GM21717 (cell line): ENCODE measurements around the gene DICER1.
"Not testable (repeated sequence)": the region's sequence is repeated elsewhere in the genome, so short reads cannot be mapped to it uniquely, and the experiment has no call there.

Experiments used
- ATAC-seq: cut with Tn5 transposase; IDR thresholded peaks from one replicate; pipeline ENCODE4 v1.9.1; 2021; ENCODE audit warnings: mild to moderate bottlenecking, moderate library complexity; ENCODE audit not compliant: unreplicated experiment

DICER1 gene, protein sequence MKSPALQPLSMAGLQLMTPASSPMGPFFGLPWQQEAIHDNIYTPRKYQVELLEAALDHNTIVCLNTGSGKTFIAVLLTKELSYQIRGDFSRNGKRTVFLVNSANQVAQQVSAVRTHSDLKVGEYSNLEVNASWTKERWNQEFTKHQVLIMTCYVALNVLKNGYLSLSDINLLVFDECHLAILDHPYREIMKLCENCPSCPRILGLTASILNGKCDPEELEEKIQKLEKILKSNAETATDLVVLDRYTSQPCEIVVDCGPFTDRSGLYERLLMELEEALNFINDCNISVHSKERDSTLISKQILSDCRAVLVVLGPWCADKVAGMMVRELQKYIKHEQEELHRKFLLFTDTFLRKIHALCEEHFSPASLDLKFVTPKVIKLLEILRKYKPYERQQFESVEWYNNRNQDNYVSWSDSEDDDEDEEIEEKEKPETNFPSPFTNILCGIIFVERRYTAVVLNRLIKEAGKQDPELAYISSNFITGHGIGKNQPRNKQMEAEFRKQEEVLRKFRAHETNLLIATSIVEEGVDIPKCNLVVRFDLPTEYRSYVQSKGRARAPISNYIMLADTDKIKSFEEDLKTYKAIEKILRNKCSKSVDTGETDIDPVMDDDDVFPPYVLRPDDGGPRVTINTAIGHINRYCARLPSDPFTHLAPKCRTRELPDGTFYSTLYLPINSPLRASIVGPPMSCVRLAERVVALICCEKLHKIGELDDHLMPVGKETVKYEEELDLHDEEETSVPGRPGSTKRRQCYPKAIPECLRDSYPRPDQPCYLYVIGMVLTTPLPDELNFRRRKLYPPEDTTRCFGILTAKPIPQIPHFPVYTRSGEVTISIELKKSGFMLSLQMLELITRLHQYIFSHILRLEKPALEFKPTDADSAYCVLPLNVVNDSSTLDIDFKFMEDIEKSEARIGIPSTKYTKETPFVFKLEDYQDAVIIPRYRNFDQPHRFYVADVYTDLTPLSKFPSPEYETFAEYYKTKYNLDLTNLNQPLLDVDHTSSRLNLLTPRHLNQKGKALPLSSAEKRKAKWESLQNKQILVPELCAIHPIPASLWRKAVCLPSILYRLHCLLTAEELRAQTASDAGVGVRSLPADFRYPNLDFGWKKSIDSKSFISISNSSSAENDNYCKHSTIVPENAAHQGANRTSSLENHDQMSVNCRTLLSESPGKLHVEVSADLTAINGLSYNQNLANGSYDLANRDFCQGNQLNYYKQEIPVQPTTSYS (N-terminal part only)

DNA sequence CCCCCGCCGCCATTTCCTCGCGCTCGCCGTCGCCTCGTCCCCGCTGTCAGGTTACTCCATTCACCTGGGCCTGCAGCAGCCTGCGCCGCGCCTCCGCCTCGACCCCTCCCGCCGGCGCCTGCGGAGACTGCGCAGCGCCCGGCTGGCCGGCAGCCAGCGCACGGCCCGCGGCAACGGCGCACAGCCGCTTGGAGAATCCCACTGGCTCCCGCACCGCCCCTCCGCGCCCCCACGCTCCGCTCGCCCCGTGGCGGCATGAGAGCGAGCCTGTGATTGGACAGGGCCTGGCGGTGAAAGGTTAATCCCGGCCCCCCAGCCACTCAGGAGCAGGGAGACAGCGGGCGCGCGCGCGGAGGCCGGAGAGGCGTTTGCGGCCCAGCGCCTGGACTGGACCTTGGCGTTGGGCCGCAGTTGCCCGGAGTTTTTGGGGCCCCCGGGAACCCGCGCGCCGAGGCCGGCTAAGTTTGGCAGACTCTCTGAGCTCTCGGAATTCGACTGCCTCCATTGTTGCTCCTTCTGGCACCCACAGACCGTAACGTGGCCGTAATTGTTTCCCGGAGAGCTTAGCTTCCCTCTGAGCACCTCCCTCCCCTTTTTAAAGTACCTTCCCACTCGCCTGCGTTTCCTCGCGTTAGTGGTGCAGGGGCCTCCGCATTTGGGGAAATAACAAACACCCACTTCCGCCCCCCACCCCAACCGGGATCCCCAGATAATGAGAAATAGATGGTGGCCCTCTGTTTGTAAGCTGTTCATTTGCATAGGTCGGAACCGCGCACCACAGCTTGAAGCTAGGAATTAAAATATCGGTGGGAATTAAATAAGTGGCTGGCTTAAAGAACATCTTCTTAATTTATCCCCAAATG lies at the start of gene DICER1:
Gene DICER1 (minus strand): TSS at position 203 of the 863 bp plus-strand sequence. CDS start 24,071 bp downstream, outside the sequence.
- ATAC-seq = peak; percentile 77

DNA sequence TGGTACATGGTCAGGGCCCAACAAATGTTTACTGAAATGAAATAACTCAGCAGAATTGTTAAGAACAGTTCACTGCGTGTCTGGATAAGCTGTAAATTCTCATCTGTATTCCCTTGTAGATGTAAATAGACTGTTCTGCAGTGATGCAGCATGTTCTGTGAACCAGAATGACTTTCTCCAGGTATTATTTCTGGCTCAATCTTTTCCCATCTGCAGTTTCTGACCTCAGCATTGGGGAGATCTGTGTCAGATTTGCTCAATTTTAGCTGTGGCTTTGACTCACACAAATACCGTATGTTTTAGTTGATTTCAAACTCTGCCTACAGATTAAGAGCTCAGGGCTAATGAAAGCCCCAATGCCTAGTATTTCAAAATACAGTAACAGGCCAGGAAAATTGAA lies 49.2 kb upstream of the DICER1 start:
- no peak for ATAC-seq

DNA sequence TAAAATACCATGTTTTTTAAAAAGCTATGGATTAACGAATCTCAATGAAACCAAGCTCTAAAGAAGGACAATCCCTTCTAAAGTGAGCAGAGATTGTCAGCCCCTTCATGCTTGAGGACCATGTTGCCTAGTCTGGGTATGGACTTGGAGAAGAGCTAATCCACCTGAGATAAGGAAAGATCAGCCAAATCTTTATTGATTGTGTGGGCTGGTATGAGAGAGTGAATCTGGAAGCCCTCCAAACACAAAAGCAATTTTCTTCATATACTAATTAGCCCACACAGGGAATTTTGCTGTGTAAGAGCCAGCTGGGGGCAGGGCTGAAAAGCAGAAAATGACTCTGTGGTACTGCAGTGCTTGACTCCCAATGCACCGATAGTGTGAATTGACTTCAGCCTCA lies 47.4 kb upstream of the DICER1 start:
- no peak for ATAC-seq

DNA sequence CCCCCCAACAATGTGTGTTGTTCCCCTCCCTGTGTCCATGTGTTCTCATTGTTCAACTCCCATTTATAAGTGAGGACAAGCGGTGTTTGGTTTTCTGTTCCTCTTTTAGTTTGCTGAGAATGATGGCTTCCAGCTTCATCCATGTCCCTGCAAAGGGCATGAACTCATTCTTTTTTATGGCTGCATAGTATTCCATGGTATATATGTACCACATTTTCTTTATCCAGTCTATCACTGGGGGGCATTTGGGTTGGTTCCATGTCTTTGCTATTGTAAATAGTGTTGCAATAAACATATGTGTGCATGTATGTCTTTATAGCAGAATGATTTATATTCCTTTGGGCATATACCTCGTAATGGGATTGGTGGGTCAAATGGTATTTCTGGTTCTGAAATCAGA lies 44.4 kb upstream of the DICER1 start:
- ATAC-seq = not testable (repeated sequence)

DNA sequence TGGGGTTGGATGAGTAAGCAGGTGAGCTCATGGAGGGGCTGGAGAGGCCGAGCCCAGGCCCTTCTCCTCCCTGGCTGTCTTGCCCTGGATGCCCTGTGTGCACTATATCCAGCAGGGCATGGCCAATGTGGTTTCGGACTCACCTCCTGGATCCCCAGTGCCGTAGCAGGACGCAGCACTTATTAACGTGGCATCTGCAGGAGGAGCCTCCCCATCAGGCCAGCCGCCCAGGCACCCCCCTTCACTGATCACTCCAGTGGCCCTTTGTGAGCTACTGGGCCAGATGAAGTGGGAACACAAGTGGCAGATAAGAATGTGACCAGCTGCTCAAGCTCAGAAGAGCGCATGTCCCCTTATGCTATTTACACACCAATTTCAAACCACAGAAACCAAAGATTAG lies 43.1 kb upstream of the DICER1 start:
- no peak for ATAC-seq

DNA sequence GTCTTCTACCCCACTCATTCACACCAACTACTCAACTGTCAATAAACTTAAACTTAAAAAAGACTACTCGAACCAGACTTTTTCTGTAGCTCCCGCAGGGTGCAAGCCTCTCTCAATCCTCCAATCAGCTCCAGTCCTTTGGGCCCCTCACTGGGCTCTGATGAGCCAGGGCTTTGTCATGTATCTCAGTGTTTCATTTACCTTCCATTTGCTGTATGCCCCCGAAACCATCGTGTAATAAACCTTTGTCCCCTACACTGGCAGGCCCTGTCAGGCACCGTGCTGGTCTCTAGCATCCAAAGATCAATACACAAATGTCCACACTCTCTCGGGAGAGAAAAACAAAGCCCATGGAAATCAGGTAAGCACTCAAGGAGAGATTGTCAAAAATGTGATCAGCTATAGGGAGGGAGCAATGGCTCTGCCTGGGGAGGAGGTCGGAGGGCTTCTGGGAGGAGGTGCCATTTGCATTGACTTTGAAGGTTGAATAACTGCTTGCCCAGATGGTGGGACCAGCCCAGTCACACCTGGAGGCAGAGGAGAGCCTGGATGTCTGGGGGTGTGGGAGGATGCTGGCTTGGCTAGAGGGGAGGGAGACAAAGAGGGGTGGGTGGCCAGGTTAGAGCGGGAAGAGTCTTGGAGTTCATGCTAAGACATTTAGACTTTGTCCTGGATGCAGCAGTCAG lies 42.1 kb upstream of the DICER1 start:
- ATAC-seq = no peak

DNA sequence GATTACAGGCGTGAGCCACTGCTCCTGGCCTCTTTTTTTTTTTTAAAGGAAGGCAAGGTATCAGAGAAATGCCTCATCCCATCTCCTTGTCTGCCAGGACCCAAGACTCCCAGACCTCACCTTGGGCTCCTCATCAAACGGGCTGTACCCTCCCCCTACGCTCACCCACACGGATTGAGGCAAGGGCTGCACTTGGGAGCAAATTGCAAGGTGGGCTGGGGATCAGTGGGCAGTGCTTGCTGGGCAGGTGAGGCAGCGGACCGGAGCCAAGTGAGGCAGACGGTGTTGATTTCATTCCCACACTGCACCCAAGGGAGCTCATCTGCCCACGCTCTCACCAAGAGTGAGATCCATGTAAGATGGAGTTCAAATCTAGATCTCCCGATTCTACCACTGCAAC lies 41.0 kb upstream of the DICER1 start:
- no peak for ATAC-seq

DNA sequence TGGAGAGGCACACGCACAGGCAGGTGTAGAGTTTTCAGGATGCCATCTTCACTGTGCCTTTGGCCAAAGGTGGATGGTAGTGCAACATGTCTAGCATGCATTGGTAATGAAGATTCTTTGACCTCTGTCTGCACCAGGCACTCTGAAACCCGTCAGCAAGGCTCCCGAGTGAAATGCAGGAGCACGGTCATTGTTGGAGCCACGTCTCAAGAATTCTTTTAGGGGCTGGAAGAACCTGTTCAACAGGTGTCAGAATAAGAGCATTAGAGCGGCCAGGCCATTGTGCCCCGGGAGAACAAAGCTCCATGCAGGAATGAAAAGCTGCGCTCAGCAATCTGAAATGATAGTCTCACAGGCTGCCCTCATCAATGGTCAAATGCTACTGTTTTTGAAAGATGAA lies 40.2 kb upstream of the DICER1 start:
- no peak for ATAC-seq

DNA sequence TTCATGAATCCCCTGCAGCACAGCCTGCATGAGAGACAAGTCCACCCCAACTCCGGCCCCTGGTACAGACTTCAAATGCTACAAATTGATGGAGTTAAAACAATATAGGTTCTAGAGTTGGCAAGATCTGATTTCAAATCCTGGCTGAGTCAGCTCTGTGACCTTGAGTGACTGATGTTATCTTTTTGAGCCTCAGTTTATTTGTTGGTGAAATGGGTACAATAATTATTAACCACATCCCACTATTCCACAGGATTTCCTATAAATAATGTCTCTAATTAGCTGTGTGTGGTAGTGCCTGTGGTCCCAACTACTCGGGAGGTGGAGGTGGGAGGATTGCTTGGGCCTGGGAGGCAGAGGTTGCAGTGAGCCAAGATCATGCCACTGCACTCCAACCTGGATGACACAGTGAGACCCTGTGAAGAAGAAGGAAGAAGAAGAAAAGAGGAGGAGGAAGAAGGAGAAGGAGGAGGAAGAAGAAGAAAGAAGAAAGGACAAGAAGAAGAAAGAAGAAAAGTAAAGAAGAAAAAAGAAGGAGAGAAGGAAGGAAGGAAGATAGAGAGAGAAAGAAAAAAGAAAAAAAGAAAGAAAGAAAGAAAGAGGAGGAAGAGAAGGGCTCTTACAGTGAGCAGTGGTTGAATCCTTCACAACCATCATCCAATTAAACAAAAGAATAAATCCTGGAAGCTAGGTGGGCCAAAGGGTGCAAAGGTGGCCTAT lies 39.7 kb upstream of the DICER1 start:
- no peak for ATAC-seq

DNA sequence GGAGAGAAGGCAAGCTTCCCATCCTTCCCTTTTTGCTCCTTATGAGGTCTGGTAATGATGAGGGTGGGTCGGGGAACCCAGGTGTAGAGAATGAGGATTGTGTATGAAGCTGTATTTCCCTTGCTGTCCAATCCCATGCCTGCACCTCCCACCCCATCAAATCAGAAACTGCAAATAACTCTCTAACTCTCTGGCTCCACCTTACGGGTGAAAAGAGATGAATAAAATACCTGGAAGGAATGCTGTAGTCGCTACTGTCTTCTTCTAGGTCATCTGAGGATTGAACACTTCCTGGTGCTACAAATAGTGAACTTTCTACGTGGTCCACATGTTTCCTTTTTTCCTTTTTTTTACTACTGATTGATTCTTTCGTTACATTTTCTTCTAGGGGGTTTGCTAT lies 38.9 kb upstream of the DICER1 start:
- no peak for ATAC-seq

DNA sequence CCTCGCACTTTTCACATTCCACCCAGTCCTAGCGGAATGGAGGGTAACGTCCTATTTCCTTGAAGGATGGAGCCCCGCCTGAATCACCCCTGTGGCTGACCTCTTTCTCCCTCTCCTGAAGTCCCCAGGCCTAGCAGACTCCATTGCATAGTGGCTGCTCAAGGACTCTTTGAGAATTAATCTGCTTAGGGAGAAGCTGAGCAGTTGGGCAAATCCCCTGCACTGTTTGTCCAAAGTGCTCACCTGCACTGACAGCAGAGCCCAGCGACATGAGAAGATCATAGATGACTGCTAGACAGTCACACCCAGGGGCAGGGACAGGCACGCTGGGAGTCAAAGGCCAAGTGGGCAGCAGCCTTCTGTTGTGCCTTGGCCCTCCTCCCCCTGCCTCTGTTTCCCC lies 37.7 kb upstream of the DICER1 start:
- no peak for ATAC-seq

DNA sequence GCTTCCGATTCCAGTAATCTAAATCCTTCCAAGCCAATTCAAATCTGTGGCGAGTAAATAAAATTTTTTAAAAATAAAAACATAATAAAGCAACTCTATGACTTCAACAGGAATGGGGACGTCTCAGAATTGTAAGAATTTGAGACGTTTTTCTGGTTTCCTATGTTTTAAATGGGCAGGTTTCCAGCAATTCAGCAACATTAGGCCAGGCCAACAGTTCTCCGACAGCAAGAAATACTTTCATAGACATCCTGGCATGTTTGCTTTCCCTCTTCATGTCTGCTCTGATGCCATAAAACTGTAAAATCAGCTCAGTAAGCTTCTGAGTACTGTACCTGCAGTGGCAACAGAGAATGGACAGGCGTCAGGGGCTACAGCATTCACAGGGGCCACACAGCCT lies 35.8 kb upstream of the DICER1 start:
- no peak for ATAC-seq

DNA sequence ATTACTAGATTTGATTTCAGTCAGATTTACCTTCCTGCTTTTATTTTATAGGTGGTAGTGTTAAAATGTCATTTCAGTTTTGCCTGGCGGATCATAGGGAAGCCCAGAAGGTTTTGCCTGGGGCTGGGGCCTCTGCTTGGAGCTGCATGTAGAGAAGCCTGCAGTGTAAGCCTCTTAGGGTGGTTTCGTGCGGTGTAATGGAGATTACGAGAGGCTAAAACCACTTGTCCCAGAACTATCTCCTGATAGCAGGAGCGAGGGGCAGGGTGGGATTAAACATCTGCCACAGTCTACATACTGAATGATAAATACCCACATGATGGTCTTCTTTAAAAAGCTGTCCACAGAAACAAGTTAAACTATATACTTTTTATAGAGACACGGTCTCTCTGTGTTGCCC lies 35.0 kb upstream of the DICER1 start:
- ATAC-seq = no peak

DNA sequence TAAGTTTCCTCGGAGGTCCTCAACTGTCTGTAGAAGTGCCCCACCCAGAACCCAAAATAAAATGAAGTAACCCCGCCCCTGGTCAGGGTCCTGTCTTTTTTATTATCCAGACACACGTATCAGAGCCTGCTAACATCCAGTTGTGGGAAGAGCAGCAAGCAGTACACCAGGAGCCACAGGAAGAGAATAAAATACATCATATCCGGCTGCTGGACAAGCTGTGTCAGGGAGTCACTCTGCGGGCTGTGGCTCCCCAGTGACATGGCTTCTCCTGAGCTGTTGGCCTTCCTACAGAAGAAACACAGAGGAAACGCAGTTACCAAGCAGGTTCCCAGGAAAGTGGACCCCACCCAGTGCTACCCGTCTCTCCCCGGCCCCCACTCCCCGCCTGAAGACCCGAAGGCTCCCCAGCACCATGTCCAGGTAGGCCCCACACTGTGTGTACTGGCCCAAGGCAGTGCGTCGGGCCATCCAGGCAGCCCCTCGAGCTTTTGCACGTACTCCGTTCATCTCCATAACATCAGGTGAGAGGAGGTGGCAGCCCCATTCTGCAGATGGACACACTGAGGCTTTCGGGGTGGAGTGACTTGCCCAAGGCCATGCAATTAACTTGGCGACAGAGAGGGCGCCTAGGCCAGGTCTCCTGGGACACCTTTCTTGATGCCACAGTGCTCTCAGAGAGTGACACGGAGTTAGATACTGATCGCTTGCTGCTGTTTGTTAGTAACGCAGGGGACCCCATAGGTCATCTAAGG lies 34.3 kb upstream of the DICER1 start:
- no peak for ATAC-seq

DNA sequence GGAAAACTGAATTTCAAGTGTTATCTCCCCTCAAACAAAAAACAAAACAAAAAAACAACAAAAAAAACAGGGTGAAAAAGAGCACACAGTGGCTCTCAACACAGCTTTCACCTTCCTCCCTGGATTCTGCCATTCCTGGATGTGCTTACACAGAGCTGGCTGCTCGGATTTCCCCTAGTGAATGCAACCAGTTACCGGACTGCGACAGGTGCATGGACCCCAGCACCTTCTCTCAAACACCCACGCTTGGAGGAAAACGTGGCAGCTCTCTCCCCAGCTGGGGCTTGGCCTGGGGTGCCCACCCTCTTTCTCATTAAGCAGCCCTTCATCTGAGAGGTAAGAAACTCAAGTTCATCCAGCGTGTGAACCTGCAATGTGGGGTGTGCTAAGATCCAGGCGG lies 33.5 kb upstream of the DICER1 start:
- ATAC-seq = no peak

DNA sequence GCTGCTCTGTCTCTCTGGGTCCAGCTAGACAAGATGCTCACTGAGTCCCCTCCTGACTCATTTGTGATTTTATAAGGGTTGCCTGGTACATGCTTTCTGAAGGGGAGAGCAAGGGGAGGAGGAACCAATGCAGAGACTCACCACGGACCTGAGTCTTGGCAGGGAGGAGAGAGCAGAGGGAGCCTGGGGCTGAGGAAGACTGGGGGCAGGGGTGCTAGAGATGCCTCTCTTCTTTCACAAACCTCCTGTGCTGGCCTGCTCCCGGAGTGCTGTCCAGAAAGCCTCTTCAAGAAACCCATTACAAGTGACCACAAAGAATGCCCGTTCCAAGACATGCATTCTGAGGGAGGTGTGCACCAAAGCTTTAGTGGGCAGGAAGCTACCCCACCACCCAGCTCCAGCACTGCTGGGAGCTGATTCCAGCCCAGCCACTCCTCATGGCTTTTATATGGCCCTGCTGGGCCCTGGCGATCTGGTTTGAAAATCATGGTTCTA lies 33.1 kb upstream of the DICER1 start:
- ATAC-seq = no peak

DNA sequence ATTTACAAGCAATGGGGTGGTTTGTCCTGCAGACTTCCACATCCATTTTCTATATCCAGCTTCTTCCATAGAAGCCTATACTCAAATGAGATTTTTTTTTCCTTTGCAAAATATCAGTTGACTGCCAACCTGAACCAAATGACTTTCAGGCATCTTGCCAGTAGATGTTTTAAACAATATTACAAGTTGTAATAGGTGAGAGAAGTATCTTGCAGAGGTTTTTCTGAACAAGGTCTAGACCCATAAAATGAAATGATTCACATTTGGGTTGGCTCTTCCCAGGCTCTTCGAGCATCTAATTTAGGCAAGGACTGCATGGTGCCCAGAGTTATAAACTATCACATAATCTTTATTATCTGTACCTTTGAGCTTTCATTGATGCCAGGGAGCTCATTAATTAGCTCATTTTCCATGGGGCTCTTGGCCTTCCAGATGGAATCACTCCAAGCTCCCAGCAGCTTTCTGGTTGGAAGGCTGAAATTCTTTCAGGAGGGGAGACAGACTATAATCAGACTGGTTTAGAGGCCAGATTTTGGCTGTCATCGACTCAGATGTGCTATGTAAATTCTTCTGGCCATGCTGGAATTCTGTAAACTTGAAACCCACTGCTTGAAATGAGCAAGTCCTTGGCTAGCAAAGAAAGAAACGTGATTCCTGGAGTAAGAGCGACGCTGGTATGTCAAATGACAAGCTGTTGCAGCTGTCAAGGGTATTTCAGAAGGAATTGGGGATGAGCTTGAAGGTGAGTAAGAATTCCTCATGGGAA lies 32.2 kb upstream of the DICER1 start:
- ATAC-seq = no peak

DNA sequence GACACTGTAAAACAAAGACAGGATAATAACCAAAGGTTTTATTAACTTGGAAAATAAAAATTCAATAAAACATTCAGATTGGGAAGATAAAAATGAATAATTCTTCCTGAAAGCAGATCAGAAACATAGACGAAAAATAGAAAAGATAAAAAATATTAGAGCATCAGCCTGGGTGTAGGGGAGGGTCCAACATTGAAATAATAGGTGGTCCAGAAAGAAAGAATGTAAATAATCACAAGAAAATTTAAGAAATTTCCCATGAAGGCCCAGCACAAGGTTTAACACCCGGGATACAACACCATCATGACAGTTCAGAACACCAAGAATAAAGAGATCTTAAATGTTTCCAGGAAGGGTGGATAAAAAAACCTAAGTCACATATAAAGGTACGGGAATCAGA lies 31.1 kb upstream of the DICER1 start:
- ATAC-seq = no peak
